GM21447 (cell line): ENCODE results near the gene DNHD1.
A peak's percentile ranks its signal among the peaks of the same experiment; 100 is the strongest.
"Not testable (repeated sequence)": the region's sequence is repeated elsewhere in the genome, so short reads cannot be mapped to it uniquely, and the experiment has no call there.

Experiments used
- ATAC-seq: cut with Tn5 transposase; IDR thresholded peaks from one replicate; pipeline ENCODE4 v1.9.1; 2021; ENCODE audit not compliant: unreplicated experiment

Gene DNHD1

GRCh38 chr11:6476571-6476970 is 20.5 kb upstream of the DNHD1 start:
- no peak for ATAC-seq

GRCh38 chr11:6480299-6480914 is 16.7 kb upstream of the DNHD1 start:
- ATAC-seq, result no peak

GRCh38 chr11:6481012-6481923 is 15.8 kb upstream of the DNHD1 start, which contains the start of the genes ARFIP2 and TIMM10B:
ARFIP2 (minus strand) TSS chr11:6481331; CDS start chr11:6480421, 910 bp downstream.
TIMM10B (plus strand) TSS chr11:6481501; CDS start chr11:6481517, 16 bp downstream.
- peak; percentile 98 for ATAC-seq

- ATAC-seq, result no peak
Measured at GRCh38 chr11:6481924-6482275, 15.2 kb upstream of the DNHD1 start.

- ATAC-seq, result no peak
Measured at GRCh38 chr11:6482441-6482840, 14.6 kb upstream of the DNHD1 start.

- ATAC-seq, result no peak
Measured at GRCh38 chr11:6483015-6483414, 14.1 kb upstream of the DNHD1 start.

- ATAC-seq, result no peak
Measured at GRCh38 chr11:6485661-6486060, 11.4 kb upstream of the DNHD1 start.

- no peak for ATAC-seq
Measured at GRCh38 chr11:6486256-6486655, 10.8 kb upstream of the DNHD1 start.

GRCh38 chr11:6486938-6487337 is 10.1 kb upstream of the DNHD1 start:
- ATAC-seq, result no peak

GRCh38 chr11:6488342-6488741 is 8.7 kb upstream of the DNHD1 start:
- ATAC-seq, result no peak

GRCh38 chr11:6488821-6489220 is 8.3 kb upstream of the DNHD1 start:
- no peak for ATAC-seq

- ATAC-seq, result no peak
Measured at GRCh38 chr11:6489306-6489705, 7.8 kb upstream of the DNHD1 start.

GRCh38 chr11:6498121-6498520 is 1.0 kb downstream of the DNHD1 start:
- ATAC-seq, result no peak

GRCh38 chr11:6498544-6498943 is 1.5 kb downstream of the DNHD1 start:
- no peak for ATAC-seq

GRCh38 chr11:6502382-6502781 is 5.3 kb downstream of the DNHD1 start:
- ATAC-seq, result no peak

- ATAC-seq, result no peak
Measured at GRCh38 chr11:6504166-6504565, 7.1 kb downstream of the DNHD1 start.

- ATAC-seq, result no peak
Measured at GRCh38 chr11:6505577-6506240, 8.6 kb downstream of the DNHD1 start.

- ATAC-seq, result no peak
Measured at GRCh38 chr11:6516865-6517264, 19.8 kb downstream of the DNHD1 start.

- ATAC-seq, result no peak
Measured at GRCh38 chr11:6520265-6520664, 23.2 kb downstream of the DNHD1 start.

GRCh38 chr11:6521946-6522345 is 24.9 kb downstream of the DNHD1 start:
- ATAC-seq, result not testable (repeated sequence)

- ATAC-seq, result no peak
Measured at GRCh38 chr11:6523253-6523652, 26.2 kb downstream of the DNHD1 start.
